ENCODE data around the gene MAML2.

Gene MAML2

DNA sequence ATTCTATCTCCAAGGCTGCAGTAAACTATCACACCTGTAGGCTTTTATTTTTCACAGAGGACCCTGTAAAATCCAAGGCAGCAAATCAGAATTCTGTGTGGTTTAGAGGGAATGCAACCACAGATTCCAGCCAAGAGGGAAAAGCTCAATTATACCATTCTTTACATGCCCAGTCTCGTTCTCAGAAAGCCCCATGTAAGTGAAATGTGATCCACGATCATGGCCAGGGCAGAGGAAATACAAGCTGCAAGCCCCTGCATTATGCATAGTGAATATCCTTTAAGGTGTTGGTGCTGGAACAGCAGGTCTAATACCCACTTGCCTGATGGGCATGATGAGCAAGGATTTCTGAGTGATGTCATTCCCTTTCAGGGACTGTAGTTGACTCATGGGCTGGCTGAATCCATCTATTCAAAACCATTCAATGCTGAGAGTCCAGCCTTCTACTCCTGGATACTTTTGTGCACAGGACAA lies 220.4 kb downstream of the MAML2 start:
- WGBS, 2 experiments (ENCODE audit: insufficient coverage in 2 of 2) = 63% methylated on average over 2 of the region's 2 CpGs; no CpG with 5 or more reads in 1 of the 2 experiments
- H3K9me3 ChIP-seq (ENCODE audit: control insufficient read depth, low read length) = no peaks in the 10 kb centered on the region
- H3K4me3 ChIP-seq (ENCODE audit: extremely low read depth, insufficient read depth, low read length, poor library complexity, severe bottlenecking) = no peak overlapping the region
- H3K27ac ChIP-seq (ENCODE audit: low read depth, low read length, severe bottlenecking) = no peak overlapping the region
- H3K36me3 ChIP-seq (ENCODE audit: control insufficient read depth, insufficient read depth, low read length) = no peaks in the 10 kb centered on the region
- peaks cover 3% of the 10 kb centered on the region for H3K4me1 ChIP-seq (ENCODE audit: control insufficient read depth, insufficient read depth, low read length, poor library complexity, severe bottlenecking)

DNA sequence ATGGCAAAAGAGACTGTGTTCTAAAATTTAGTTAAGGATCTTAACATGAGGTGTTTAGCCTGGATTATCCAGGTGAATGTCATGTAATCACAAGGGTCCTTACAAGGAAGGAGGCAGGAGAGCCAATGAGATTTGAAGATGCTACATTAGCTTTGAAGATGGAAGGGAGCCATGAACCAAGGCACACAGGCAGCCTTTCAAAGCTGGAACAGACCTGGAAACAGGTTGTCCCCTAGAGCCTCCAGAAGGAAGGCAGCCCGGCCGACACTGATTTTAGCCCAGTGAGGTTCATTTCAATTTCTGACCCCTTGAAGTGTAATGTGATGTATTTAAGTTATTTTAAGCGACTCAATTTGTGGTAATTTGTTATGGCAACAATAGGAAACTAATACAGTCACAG lies 223.8 kb downstream of the MAML2 start:
- H3K9me3 ChIP-seq (ENCODE audit: control insufficient read depth, low read length) = no peaks in the 10 kb centered on the region
- WGBS, 2 experiments (ENCODE audit: insufficient coverage in 2 of 2) = 75% methylated on average over 3 of the region's 3 CpGs; no CpG with 5 or more reads in 1 of the 2 experiments
- no peak overlapping the region for H3K27ac ChIP-seq (ENCODE audit: low read depth, low read length, severe bottlenecking)
- H3K4me3 ChIP-seq (ENCODE audit: extremely low read depth, insufficient read depth, low read length, poor library complexity, severe bottlenecking) = no peak overlapping the region
- peaks cover 3% of the 10 kb centered on the region for H3K4me1 ChIP-seq (ENCODE audit: control insufficient read depth, insufficient read depth, low read length, poor library complexity, severe bottlenecking)
- no peaks in the 10 kb centered on the region for H3K36me3 ChIP-seq (ENCODE audit: control insufficient read depth, insufficient read depth, low read length)

DNA sequence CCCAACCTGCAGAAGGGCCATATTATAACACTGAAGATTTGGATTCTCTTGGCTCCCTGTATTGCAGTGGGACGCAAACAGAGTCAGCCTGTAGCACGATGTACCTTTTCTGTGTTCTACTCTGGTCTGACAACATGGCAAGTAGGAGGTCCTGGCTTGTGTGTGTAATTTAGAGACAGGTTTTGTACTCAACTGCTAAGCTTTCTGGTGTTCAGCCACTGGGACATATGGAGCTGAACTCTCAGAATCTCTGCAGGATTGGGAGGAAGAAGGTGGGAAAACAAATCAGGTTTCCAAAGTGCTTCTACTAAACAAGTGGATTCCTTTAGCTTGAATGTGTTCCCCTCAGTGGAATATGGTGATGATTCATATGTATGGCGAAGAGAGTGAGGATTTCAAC lies 226.6 kb downstream of the MAML2 start:
- H3K9me3 ChIP-seq (ENCODE audit: control insufficient read depth, low read length) = no peaks in the 10 kb centered on the region
- WGBS, 2 experiments (ENCODE audit: insufficient coverage in 2 of 2) = 87 to 95% methylated on average over 2 of the region's 3 CpGs

DNA sequence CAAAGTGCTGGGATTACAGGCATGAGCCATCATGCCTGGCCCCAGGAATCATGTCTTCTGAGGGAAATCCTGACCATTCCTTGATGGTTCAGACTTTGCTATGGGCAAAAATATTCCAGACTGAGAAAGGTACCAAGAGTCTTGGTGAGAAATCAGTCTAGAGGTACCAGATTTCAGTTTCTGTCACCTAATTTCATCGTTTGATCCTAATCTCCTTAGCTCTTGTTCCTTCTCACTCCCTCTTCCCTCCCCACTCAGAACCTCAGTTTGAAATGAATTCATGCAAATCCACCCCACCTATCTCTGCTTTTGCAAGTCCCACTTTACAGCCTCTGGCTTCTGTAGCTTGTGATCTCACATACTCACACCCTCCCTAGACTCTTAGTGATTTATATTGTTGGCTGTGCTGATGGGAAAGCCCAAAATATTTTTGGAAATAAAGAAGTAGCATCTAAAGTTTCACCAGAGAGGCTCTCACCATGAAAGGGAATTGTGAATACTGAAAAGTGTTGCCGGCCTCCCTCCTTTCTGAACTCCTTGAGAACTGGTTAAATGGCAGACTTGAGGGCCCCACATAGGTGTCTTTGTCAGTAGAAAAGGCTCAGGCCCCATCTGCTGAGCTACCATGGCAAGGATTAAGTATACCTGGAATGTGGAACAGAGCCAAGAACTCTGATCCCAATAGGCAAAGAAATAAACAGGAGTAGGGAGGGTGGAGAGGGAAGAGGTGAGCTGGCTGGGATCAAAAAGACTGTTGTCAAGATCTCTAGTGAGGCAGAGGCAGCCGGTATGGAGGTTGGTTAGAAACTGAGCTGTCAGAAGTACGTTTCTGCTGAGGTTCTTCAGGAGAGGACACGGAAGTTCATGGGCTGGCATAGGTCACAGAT lies 228.6 kb downstream of the MAML2 start:
- Histone ChIP-seq H3K36me3 (ENCODE audit: control insufficient read depth, insufficient read depth, low read length) (no peaks in the 10 kb centered on the region), H3K4me3 (ENCODE audit: extremely low read depth, insufficient read depth, low read length, poor library complexity, severe bottlenecking) (no peak overlapping the region), H3K9me3 (ENCODE audit: control insufficient read depth, low read length) (no peaks in the 10 kb centered on the region), H3K4me1 (ENCODE audit: control insufficient read depth, insufficient read depth, low read length, poor library complexity, severe bottlenecking) (no peaks in the 10 kb centered on the region), H3K27ac (ENCODE audit: low read depth, low read length, severe bottlenecking) (no peak overlapping the region)
- 94 to 98% methylated on average over 4 to 5 of the region's 5 CpGs for WGBS, 2 experiments (ENCODE audit: insufficient coverage in 2 of 2)

More for the DNA sequence above, 226.6 kb downstream of the MAML2 start:
- H3K27ac ChIP-seq (ENCODE audit: low read depth, low read length, severe bottlenecking) = no peak overlapping the region
- H3K4me3 ChIP-seq (ENCODE audit: extremely low read depth, insufficient read depth, low read length, poor library complexity, severe bottlenecking) = no peak overlapping the region
- no peaks in the 10 kb centered on the region for H3K4me1 ChIP-seq (ENCODE audit: control insufficient read depth, insufficient read depth, low read length, poor library complexity, severe bottlenecking)
- H3K36me3 ChIP-seq (ENCODE audit: control insufficient read depth, insufficient read depth, low read length) = no peaks in the 10 kb centered on the region

DNA sequence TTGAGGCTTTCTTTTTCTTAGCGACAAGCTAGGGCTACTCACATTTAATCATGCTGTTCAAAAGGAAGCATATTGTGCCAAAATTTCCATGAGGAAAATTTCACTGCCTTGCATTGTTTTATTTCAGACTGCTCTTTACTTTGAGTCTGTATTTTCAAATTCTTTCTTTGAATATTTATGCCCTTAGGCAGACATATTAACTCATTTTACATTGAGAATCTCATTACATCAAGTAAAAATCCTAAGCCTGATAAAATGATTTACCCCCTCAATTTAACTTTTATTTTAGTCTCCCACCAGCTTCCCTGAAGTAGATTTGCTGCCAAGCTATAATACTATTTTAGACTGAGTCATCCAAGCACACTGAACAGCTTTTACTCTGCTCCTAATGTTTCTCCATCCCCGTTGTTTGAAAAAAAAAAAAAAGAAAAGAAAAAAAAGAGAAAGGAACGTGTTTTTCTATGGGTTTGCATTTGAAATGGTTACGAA lies 229.8 kb downstream of the MAML2 start:
- Histone ChIP-seq H3K36me3 (ENCODE audit: control insufficient read depth, insufficient read depth, low read length) (no peaks in the 10 kb centered on the region), H3K9me3 (ENCODE audit: control insufficient read depth, low read length) (no peaks in the 10 kb centered on the region), H3K4me1 (ENCODE audit: control insufficient read depth, insufficient read depth, low read length, poor library complexity, severe bottlenecking) (no peaks in the 10 kb centered on the region), H3K27ac (ENCODE audit: low read depth, low read length, severe bottlenecking) (no peak overlapping the region), H3K4me3 (ENCODE audit: extremely low read depth, insufficient read depth, low read length, poor library complexity, severe bottlenecking) (no peak overlapping the region)
- WGBS, 2 experiments (ENCODE audit: insufficient coverage in 2 of 2) = 80 to 86% methylated on average over 1 of the region's 4 CpGs

DNA sequence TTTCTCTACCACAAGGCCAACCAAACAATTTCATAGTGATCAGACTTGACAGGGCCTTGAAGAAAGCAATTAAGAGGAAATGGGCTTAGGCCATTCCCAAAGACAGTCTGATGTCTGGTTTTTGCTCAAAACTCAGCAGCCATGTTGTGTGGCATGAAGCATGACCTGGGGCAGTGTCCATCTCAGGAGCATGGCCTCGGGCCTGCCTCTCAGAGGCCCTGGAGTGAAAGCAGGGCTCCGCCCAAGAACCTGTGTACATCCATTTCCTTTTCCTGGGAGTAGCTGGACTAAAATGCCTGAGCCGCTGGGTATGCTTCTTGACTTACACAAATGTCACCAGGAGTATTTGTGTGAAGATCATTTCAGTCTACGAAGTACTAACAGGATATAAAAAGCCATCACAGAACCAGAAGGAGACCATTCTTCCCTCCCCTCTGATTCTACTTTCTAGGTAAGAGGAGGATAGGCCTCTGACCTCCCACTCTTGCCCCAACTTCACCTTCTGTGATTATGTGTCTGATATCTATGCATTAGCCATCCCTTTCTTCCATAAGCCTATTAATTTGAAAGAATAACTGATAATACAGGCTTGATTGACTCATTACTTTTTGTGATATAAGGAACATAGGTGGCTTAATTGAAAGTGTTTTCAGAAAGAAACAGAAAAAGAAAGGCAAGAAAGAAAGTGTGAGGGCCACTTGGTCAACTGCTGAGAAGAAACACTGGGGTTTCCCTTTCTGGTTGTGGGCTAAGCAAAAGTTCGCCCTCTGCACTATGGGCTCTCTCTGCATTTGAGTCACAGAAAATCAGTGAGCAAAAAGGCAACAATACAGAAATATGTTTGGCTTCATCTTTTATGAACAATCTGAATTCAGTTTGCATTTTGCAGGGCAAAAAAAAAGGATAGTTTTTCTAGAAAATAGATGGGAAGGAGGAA lies 230.5 kb downstream of the MAML2 start:
- 91 to 100% methylated on average over 3 to 4 of the region's 5 CpGs for WGBS, 2 experiments (ENCODE audit: insufficient coverage in 2 of 2)
- H3K4me3 ChIP-seq (ENCODE audit: extremely low read depth, insufficient read depth, low read length, poor library complexity, severe bottlenecking) = no peak overlapping the region
- H3K9me3 ChIP-seq (ENCODE audit: control insufficient read depth, low read length) = no peaks in the 10 kb centered on the region
- no peaks in the 10 kb centered on the region for H3K36me3 ChIP-seq (ENCODE audit: control insufficient read depth, insufficient read depth, low read length)
- H3K4me1 ChIP-seq (ENCODE audit: control insufficient read depth, insufficient read depth, low read length, poor library complexity, severe bottlenecking) = no peaks in the 10 kb centered on the region
- no peak overlapping the region for H3K27ac ChIP-seq (ENCODE audit: low read depth, low read length, severe bottlenecking)

DNA sequence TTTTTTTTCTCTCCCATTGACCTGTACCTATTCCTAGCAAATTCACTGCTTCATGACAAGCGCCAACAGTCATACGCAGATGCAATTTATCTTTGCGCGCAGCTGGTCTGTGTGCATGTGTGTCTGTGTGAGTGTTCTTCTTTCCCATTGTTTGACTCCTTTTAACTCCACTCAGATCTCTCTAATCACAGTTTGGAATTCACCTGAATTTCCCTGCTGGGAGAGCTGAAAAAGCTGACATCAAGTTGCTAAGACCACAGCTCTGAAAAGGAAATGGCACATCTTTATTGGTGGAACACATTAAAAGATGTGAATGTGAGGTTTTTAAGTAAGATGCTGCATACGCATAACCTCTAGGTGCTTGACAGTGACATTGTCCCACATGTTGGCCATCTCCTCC lies 231.7 kb downstream of the MAML2 start:
- no peak overlapping the region for H3K27ac ChIP-seq (ENCODE audit: low read depth, low read length, severe bottlenecking)
- H3K9me3 ChIP-seq (ENCODE audit: control insufficient read depth, low read length) = no peaks in the 10 kb centered on the region
- no peak overlapping the region for H3K4me3 ChIP-seq (ENCODE audit: extremely low read depth, insufficient read depth, low read length, poor library complexity, severe bottlenecking)
- no peaks in the 10 kb centered on the region for H3K36me3 ChIP-seq (ENCODE audit: control insufficient read depth, insufficient read depth, low read length)
- no peaks in the 10 kb centered on the region for H3K4me1 ChIP-seq (ENCODE audit: control insufficient read depth, insufficient read depth, low read length, poor library complexity, severe bottlenecking)
- WGBS, 2 experiments (ENCODE audit: insufficient coverage in 2 of 2) = no CpG with 5 or more reads among the region's 5 CpGs

DNA sequence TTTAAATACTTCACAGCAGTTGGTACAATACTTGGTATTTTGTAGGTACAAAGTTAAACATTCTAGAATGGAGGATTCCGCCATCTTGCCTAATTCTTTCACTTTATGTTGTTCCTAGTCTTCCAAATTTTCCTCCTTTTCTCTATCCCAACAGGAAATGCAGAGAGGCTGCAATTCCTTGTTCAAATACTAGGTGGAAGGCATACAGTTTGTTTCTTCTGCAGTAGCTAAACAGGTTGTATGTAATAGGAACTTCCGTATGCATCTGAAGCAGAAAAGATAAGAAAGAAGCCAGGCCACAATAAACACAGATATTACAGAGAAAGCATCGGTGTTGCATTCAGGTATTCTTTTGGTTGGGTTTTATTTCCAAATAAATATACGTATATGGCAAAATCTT lies 232.7 kb downstream of the MAML2 start:
- 83% methylated on average over 1 of the region's 4 CpGs; no CpG with 5 or more reads in 1 of the 2 experiments for WGBS, 2 experiments (ENCODE audit: insufficient coverage in 2 of 2)
- Histone ChIP-seq H3K4me3 (ENCODE audit: extremely low read depth, insufficient read depth, low read length, poor library complexity, severe bottlenecking) (no peak overlapping the region), H3K27ac (ENCODE audit: low read depth, low read length, severe bottlenecking) (no peak overlapping the region), H3K36me3 (ENCODE audit: control insufficient read depth, insufficient read depth, low read length) (no peaks in the 10 kb centered on the region), H3K4me1 (ENCODE audit: control insufficient read depth, insufficient read depth, low read length, poor library complexity, severe bottlenecking) (no peaks in the 10 kb centered on the region), H3K9me3 (ENCODE audit: control insufficient read depth, low read length) (no peaks in the 10 kb centered on the region)

DNA sequence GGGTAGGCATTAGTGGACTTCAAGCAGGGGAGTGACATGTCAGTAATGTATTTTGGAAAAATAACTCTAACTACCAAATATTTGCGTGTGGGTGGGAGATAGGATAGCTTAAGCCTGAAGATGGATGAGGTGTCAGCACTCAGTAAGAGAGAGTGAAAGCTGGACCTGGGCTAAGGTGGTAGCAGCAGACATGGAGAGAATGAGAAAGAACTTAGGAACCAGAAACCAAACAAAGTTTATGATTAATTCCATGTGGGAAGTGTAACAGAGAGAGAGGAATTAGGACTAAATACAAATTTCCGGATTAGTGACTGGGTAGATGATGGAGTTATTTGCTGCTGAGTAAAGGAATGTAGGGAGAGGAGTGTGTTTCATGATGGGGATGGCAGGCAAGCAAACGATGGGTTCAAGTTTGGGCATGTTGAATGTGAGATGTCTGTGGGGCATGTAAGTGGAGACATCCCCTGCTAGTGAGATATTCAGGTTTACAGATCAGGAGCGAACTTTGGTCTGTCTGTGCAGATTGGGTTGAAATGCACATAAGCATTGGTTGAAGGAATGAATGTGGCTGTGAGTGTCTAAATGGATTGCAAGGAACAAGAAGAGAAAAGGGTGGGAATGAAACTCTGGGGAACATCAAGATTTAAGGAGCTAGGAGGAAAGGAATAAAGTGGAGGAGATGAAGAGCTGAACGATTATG lies 233.5 kb downstream of the MAML2 start:
- Histone ChIP-seq H3K9me3 (ENCODE audit: control insufficient read depth, low read length) (no peaks in the 10 kb centered on the region), H3K27ac (ENCODE audit: low read depth, low read length, severe bottlenecking) (no peak overlapping the region), H3K36me3 (ENCODE audit: control insufficient read depth, insufficient read depth, low read length) (no peaks in the 10 kb centered on the region), H3K4me1 (ENCODE audit: control insufficient read depth, insufficient read depth, low read length, poor library complexity, severe bottlenecking) (no peaks in the 10 kb centered on the region), H3K4me3 (ENCODE audit: extremely low read depth, insufficient read depth, low read length, poor library complexity, severe bottlenecking) (no peak overlapping the region)
- WGBS, 2 experiments (ENCODE audit: insufficient coverage in 2 of 2) = 94 to 99% methylated on average over 4 to 5 of the region's 5 CpGs

DNA sequence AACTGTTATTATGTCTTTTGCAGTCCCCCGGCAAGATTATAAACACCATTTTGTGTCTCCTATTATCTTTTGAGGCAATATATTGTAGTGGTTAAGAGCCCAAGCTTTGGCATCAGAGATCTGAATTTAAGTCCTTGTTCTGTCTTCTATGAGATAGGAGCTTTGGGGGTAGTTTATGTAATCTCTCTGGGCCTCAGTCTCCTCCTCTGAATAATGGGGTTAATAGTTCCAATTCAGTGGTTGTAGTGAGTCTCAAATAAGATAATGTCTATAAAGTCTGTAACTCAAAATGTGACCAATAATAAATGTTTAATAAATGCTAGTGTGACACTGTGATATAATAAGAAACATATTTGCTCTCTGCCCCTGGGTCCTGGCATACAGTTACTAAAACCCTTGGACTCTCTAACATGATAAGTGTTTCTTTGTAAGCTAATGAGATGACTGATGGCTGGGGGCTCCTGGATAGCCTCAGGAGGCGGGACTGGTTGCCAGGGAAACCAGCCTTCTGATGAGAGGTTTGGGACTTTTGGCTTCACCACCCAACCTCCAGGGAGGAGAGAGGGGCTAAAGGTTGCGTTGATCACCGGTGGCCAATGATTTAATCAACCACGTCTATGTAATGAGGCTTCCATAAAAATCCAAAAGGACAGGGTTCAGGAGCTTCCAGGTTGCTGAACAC lies 235.7 kb downstream of the MAML2 start:
- H3K4me1 ChIP-seq (ENCODE audit: control insufficient read depth, insufficient read depth, low read length, poor library complexity, severe bottlenecking) = peaks cover 14% of the 10 kb centered on the region
- no peaks in the 10 kb centered on the region for H3K36me3 ChIP-seq (ENCODE audit: control insufficient read depth, insufficient read depth, low read length)
- WGBS, 2 experiments (ENCODE audit: insufficient coverage in 2 of 2) = 85 to 93% methylated on average over 3 of the region's 5 CpGs
- H3K27ac ChIP-seq (ENCODE audit: low read depth, low read length, severe bottlenecking) = no peak overlapping the region
- H3K4me3 ChIP-seq (ENCODE audit: extremely low read depth, insufficient read depth, low read length, poor library complexity, severe bottlenecking) = no peak overlapping the region
- no peaks in the 10 kb centered on the region for H3K9me3 ChIP-seq (ENCODE audit: control insufficient read depth, low read length)

Data from mesodermal cell (in vitro differentiated cells).